ENCODE measurements around the gene NCAPH2. TPM values are rescaled to one million over a fixed set of nuclear protein-coding genes. Genes with fewer than 3 reads are reported as not detected.

NCAPH2 gene
- total RNA-seq, 4 donors from 2014 or later = 26.5 to 64.7 (median 41.6) TPM

DNA sequence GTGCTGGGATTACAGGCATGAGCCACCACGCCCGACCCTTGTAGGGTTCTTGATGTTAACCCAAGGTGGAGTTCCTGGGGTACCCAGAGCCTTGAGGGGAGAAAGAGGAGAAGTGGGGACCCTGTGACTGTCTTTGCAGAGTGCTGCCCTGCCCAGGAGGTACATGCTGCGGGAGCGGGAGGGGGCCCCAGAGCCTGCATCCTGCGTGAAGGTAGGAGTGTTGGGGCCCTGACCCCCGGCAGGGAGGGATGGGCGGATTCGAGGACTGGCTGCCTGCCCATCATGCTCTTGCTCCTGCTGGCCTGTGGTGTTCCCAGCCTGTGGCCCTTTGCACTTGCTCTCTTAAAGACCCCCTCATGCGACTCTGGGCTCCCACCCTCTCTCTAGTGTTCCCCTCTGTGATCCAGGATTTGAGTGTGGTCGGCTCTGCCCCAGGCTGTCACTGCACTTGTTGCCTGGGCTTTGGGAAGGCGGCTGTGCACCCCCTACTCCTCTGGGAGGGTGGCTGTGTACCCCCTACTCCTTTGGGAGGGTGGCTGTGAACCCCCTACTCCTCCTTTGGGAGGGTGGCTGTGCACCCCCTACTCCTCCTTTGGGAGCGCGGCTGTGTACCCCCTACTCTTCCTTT is 12.9 kb downstream of the NCAPH2 start:
- H3K27me3 ChIP-seq = no peaks in the 10 kb centered on the region
- no peak for DNase-seq
- H3K27ac ChIP-seq = no peak overlapping the region
- H3K9me3 ChIP-seq = no peaks in the 10 kb centered on the region
- intact Hi-C loops (cut with DNase I; ENCODE audit: low total_unique reads) = no loop called here
- in situ Hi-C loops (cut with MboI; ENCODE audit: low pct_ligation_motif_present in 1 of 4, low pct_unique_long_range_greater_than_20kb in 1 of 4, low sequenced_read_pairs in 3 of 4) = no loop called here
- TF ChIP-seq POLR2AphosphoS5 (IDR thresholded peaks at IDR 0.05) (no peak), EP300 (IDR thresholded peaks at IDR 0.05; ENCODE audit: low read depth) (no peak), POLR2A (IDR thresholded peaks at IDR 0.05) (no peak)
- 89 to 91% methylated on average over 3 to 13 of the region's 13 CpGs for WGBS, 2 donors (ENCODE audit: low coverage in 1 of 2)
- peaks cover 0 to 21% (median 10%) of the 10 kb centered on the region in 4 donors for H3K36me3 ChIP-seq
- H3K4me1 ChIP-seq = peaks cover 9 to 26% (median 20%) of the 10 kb centered on the region in 4 donors
- no peak overlapping the region for H3K4me3 ChIP-seq

DNA sequence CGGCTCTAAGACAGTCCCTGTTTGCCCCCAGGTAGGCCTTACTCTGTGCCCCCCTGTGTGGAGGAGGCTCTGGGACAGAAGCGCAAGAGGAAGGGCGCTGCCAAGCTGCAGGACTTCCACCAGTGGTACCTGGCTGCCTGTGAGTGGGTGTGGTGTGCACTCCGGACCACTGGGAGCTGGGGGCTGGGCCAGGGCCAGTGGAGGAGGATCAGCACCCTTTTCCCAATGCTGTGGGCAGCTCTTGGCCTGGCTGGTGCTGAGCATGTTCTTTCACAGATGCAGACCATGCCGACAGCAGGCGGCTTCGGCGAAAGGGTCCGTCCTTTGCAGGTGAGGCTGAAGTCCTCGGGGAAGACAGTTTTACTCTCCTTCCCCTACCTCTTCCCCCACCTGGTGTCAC is 13.7 kb downstream of the NCAPH2 start:
- H3K27me3 ChIP-seq = no peaks in the 10 kb centered on the region
- H3K4me1 ChIP-seq = peaks cover 11 to 33% (median 25%) of the 10 kb centered on the region in 4 donors
- H3K4me3 ChIP-seq = no peak overlapping the region
- TF ChIP-seq POLR2A (IDR thresholded peaks at IDR 0.05) (no peak), POLR2AphosphoS5 (IDR thresholded peaks at IDR 0.05) (no peak), EP300 (IDR thresholded peaks at IDR 0.05; ENCODE audit: low read depth) (no peak)
- TF ChIP-seq, protein P1, sequence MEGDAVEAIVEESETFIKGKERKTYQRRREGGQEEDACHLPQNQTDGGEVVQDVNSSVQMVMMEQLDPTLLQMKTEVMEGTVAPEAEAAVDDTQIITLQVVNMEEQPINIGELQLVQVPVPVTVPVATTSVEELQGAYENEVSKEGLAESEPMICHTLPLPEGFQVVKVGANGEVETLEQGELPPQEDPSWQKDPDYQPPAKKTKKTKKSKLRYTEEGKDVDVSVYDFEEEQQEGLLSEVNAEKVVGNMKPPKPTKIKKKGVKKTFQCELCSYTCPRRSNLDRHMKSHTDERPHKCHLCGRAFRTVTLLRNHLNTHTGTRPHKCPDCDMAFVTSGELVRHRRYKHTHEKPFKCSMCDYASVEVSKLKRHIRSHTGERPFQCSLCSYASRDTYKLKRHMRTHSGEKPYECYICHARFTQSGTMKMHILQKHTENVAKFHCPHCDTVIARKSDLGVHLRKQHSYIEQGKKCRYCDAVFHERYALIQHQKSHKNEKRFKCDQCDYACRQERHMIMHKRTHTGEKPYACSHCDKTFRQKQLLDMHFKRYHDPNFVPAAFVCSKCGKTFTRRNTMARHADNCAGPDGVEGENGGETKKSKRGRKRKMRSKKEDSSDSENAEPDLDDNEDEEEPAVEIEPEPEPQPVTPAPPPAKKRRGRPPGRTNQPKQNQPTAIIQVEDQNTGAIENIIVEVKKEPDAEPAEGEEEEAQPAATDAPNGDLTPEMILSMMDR (IDR thresholded peaks at IDR 0.05) = no peak
- no peak for DNase-seq
- in situ Hi-C loops (cut with MboI; ENCODE audit: low pct_ligation_motif_present in 1 of 4, low pct_unique_long_range_greater_than_20kb in 1 of 4, low sequenced_read_pairs in 3 of 4) = no loop called here
- no peak overlapping the region for H3K27ac ChIP-seq
- intact Hi-C loops (cut with DNase I; ENCODE audit: low total_unique reads) = no loop called here
- H3K36me3 ChIP-seq = peaks cover 0 to 21% (median 10%) of the 10 kb centered on the region in 4 donors
- no peaks in the 10 kb centered on the region for H3K9me3 ChIP-seq
- 89% methylated on average over 10 of the region's 10 CpGs; no CpG with 5 or more reads in 1 of the 2 donors for WGBS, 2 donors (ENCODE audit: low coverage in 1 of 2)

DNA sequence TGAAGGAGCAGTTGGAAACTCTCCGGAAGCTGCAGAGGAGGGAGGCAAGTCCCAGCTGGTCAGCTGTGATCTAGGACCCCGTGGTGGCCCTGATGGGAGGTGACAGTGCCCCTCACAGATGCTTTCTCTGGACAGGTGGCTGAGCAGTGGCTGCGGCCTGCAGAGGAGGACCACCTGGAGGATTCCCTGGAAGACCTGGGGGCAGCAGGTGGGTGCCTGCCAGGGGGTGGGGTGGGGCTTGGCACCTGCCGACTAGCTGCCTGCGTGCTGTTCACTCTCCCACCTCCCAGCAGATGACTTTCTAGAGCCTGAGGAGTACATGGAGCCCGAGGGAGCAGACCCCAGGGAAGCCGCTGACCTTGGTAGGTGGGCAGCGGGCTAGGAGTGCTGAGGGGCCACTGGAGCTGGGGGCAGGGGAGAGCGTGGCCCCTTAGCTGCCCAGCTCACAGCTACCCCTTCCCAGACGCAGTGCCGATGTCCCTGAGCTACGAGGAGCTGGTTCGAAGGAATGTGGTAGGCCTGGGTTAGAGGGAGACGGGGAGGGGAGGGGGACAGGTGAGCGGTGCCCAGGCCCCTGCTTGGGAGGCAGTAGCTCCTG is 14.3 kb downstream of the NCAPH2 start:
- no peak for DNase-seq
- TF ChIP-seq EP300 (IDR thresholded peaks at IDR 0.05; ENCODE audit: low read depth) (no peak), POLR2A (IDR thresholded peaks at IDR 0.05) (no peak), POLR2AphosphoS5 (IDR thresholded peaks at IDR 0.05) (no peak)
- TF ChIP-seq, protein P1 (IDR thresholded peaks at IDR 0.05) = no peak
- 90 to 97% methylated on average over 5 to 14 of the region's 15 CpGs for WGBS, 2 donors (ENCODE audit: low coverage in 1 of 2)
- Histone ChIP-seq H3K27ac (no peak overlapping the region), H3K4me1 (peaks cover 14 to 39% (median 30%) of the 10 kb centered on the region in 4 donors), H3K4me3 (no peak overlapping the region), H3K27me3 (no peaks in the 10 kb centered on the region), H3K9me3 (no peaks in the 10 kb centered on the region), H3K36me3 (peaks cover 0 to 21% (median 9%) of the 10 kb centered on the region in 4 donors)
- intact Hi-C loops (cut with DNase I; ENCODE audit: low total_unique reads) = no loop called here
- in situ Hi-C loops (cut with MboI; ENCODE audit: low pct_ligation_motif_present in 1 of 4, low pct_unique_long_range_greater_than_20kb in 1 of 4, low sequenced_read_pairs in 3 of 4) = no loop called here

DNA sequence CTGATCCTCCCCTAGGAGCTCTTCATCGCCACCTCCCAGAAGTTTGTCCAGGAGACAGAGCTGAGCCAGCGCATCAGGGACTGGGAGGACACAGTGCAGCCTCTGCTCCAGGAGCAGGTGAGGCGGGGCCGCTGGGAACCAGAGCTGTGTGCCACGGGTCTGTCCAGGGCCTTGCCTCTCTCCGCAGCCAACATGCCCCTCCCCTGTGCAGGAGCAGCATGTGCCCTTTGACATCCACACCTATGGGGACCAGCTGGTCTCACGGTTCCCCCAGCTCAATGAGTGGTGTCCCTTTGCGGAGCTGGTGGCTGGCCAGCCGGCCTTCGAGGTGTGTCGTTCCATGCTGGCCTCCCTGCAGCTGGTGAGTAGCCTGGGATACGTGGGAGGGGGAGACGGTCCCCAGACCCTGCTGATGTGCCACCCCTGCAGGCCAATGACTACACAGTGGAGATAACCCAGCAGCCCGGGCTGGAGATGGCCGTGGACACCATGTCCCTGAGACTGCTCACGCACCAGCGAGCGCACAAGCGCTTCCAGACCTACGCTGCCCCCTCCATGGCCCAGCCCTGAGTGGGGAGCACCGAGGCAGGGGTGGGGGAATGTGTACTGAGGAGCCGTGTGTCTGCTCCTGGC is 14.9 kb downstream of the NCAPH2 start:
- Histone ChIP-seq H3K4me1 (peaks cover 14 to 39% (median 31%) of the 10 kb centered on the region in 4 donors), H3K36me3 (peaks cover 0 to 17% (median 8%) of the 10 kb centered on the region in 4 donors), H3K9me3 (no peaks in the 10 kb centered on the region), H3K4me3 (no peak overlapping the region), H3K27ac (no peak overlapping the region), H3K27me3 (no peaks in the 10 kb centered on the region)
- TF ChIP-seq POLR2A (IDR thresholded peaks at IDR 0.05) = no peak
- TF ChIP-seq, protein P1 (IDR thresholded peaks at IDR 0.05) = no peak
- TF ChIP-seq POLR2AphosphoS5 (IDR thresholded peaks at IDR 0.05) = no peak
- no peak for TF ChIP-seq EP300 (IDR thresholded peaks at IDR 0.05; ENCODE audit: low read depth)
- no peak for DNase-seq
- intact Hi-C loops (cut with DNase I; ENCODE audit: low total_unique reads) (no loop called here), in situ Hi-C loops (cut with MboI; ENCODE audit: low pct_ligation_motif_present in 1 of 4, low pct_unique_long_range_greater_than_20kb in 1 of 4, low sequenced_read_pairs in 3 of 4) (no loop called here)
- 76% methylated on average over 21 of the region's 22 CpGs; no CpG with 5 or more reads in 1 of the 2 donors for WGBS, 2 donors (ENCODE audit: low coverage in 1 of 2)
